ENCODE measurements around the gene DTL.

- TF ChIP-seq SP1 (IDR thresholded peaks at IDR 0.05) (no peak), PKNOX1 (IDR thresholded peaks at IDR 0.05) (no peak), FOXK2 (IDR thresholded peaks at IDR 0.05) (no peak), FOXM1 (IDR thresholded peaks at IDR 0.05; ENCODE audit: borderline replicate concordance) (no peak), ARNT (IDR thresholded peaks at IDR 0.05) (no peak), ZNF384 (IDR thresholded peaks at IDR 0.05) (no peak), BHLHE40 (IDR thresholded peaks at IDR 0.05; ENCODE audit: borderline replicate concordance) (no peak), FOXA1 (IDR thresholded peaks at IDR 0.05) (no peak), NFRKB (IDR thresholded peaks at IDR 0.05) (no peak), SUZ12 (IDR thresholded peaks at IDR 0.05) (no peak), ELF4 (IDR thresholded peaks at IDR 0.05) (no peak)
Observed at GRCh38 chr1:212040629-212041412, 5.3 kb downstream of the DTL start.

All from HEK293T (cell line).